ENCODE data around the gene RFNG.
A peak's percentile ranks its signal among the peaks of the same experiment; 100 is the strongest.

RFNG gene

DNA sequence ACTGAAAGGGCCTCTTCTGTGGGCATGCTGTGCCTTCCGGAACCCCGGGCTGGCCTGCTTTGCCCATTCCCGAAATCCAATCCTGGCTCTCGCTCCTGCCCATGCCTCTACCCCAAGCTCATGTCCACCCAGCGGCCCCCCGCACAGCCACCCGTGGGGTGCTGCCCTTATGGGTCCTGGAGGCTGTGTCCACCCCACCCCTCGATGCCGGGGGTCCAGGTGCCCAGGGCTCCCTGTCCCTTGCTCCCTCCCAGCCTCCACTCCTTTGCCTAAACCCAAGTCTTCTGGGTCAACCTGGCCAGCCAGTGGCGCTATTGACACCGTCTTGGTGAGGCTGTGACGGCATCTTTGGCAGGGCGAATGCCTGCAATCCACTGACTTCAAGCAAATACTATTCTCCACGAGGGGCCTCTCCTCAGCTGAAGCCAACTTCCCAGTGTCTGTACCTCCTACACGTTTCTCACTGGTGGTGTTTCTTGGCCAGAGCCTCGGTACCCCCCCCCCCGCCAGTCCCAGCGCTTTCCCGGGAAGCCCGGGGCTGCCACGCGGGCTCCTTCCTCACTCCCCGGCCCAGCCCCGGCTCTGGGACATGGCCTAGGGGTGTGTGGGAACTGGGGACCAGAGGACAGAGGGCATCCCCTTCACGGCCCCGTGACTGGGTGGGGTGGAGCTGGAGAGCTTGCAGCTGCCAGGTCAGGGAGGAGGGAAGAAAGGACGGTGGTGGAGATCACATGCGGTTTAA is 26.2 kb upstream of the RFNG start:
- no peak for DNase-seq (ENCODE audit: low read depth in 2 of 2)

DNA sequence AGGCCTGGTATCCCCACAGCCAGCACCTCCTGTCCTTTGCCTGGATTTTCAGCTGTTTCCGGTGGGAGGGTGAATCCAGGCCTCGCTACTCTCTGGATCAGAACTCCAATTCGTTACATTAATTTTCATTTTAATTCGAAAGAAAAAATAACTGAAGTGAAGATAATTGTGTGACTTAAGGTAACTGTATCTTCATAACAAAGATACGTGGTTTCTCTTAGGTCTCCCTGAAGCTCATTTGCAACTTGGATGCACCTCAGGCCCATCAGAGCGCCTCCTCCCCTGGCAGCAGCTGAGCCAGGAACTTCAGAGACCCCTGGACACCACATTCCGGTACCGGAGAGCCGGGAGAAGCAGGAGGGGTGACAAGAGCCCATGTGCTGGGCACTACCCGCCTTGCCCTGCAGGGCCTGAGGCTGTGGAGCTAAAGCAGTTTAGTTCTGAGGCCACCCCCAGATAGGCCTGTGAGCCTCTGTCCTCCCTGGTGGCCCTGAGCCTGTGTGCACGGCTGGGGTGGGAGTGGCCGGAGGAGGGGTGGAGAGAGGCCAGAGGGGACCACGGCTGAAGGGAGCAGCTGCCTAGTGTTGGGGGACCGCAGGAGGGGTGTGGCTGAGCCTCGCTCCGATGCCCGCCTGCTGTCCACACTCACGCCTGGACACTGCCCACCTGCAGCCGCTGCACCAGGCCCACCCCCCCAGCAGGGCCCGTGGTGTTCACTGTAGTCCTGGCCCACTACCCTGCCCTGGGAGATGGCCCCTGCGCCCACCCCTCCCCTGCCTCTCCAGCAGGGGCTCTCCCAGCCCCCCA is 25.4 kb upstream of the RFNG start:
- DNase-seq (ENCODE audit: low read depth in 2 of 2): no peak

DNA sequence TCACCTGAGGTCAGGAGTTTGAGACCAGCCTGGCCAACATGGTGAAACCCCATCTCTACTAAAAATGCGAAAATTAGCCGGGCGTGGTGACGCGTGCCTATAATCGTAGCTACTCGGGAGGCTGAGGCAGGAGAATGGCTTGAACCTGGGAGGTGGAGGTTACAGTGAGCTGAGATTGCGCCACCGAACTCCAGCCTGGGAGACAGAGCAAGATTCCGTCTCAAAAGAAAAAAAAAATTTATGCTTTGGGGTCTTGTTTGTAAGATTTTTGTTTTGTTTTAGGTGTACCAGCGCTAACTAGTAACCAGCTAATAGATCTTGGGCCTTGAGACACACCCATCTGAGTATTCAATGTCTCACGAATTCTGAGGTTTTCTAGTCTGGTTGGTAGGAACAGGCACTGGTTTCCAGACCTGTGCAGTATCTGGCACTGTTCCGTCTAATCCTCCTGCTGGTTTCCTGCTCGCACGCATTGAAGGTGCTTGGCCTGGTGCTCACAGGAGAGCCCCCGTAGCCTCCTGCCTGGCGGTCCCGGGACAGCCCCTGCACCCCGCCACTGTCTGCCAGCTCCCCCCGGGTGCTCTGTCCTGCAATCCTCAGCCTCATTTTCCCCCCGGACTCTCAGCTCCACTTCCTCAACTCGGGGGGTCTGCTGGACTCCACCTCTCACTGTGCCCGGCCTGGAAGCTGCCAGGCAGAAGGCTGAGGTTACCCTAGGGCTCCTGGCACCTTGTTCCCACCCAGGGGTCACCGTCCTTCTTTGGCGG is 24.6 kb upstream of the RFNG start:
- DNase-seq (ENCODE audit: low read depth in 2 of 2): no peak

DNA sequence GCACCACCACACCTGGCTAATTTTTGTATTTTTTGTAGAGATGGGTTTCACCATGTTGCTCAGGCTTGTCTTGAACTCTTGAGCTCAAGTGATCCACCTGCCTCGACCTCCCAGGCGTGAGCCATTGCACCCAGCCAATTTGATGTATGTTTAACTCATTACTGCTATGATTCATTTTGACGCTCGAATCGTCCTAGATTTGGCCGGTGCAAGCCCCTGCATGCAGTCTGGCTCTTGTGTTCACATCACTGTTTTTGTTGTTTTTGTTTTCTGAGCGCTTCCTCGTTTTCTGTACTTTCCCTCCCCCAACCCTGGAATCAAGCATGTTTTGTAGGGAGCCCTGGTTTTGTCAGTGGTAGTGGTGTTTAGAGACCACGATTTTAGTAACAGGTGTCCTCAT is 21.8 kb upstream of the RFNG start:
- no peak for DNase-seq (ENCODE audit: low read depth in 2 of 2)

DNA sequence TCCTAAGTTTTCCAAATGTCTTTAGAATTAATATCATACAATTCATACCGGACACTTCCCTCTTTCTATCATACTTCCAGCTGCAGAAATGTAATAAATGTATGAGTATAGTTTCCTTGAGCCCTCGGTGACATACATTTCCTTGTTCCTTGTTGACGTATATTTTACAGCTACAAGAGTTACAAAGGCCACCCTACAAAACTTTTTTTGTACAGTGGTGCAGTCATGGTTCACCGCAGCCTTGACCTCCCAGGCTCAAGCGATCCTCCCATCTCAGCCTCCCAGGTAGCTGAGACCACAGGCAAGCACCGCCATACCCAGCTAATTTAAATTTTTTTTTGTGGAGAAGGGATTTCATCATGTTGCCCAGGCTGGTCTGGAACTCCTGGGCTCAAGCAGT is 21.2 kb upstream of the RFNG start:
- DNase-seq (ENCODE audit: low read depth in 2 of 2): no peak

DNA sequence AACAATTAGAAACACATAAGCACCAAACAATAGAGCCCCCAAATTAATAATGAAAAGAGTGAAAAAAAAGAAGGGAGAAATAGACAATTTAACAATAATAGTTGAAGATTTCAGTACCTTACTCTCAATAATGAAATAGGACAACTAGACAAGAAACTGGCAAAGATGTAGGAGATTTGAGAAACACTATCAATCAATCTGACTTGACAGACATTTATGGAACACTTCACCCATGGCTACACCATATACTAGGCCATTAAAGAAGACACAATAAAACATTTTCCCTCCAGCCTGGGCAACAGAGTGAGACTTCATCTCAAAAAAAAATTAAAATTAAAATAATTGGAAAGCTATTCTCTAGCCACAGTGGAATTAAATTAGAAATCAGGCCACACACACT is 19.0 kb upstream of the RFNG start:
- DNase-seq (ENCODE audit: low read depth in 2 of 2): no peak

DNA sequence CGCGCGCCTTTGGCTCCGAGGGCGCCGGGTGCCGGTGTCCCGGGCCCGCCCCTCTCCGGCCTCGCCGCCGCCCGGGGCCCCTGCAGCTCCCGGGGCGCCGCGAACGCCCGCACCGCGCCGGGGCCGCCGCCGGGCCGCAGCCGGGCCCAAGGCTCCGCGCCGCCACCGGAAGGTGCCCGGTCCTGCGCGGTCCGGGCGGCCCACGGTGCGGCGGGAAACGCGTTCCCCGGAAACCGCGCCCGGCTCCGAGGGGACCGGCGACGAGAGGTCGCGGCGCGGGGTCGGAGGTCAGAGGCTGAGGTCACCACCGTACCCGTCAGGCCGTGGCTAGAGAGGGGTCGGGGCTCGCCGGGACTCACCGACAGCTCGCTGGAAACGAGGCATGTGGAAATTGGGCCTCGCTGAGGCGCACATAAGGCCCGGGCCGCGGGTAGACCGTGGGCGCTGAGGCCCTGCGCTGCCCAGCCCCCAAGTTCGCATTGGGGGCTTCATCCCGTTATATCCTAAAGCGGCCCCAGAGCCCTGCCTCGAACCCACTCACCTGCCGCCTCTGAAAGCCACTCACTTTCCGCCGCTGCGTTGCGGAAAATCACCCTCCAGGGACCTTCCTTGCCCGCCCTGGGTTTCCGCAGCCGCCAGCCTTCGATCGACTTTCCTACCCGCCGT is 14.2 kb upstream of the RFNG start, which contains the start of gene DUS1L:
TSS of gene DUS1L (minus strand) at position 167 of the 666 bp plus-strand sequence. CDS start 745 bp downstream, outside the sequence.
- DNase-seq (ENCODE audit: low read depth in 2 of 2): peak; percentile 51 to 57

DNA sequence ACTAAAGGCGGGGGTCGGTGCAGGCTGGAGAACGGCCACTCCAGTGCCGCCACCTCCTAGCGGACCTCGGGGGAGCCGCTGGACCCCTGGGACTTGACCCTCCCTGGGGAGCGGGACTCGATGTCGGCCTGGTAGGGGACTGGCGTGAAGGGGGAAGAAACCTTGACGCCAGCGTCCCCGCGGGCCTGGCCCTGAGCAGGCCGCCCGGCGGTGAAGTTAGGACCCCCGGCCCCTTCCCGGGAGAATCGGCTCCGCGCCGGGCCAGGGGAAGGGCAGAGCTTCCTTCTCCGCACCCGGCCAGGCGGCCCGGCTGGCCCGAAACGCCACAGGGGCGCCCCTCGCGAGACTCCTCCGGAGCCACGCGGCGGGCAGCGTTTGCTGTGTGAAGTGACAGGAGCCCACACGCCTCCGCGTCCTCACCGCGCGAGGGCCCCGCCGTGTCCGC is 13.6 kb upstream of the RFNG start:
- no peak for DNase-seq (ENCODE audit: low read depth in 2 of 2)

DNA sequence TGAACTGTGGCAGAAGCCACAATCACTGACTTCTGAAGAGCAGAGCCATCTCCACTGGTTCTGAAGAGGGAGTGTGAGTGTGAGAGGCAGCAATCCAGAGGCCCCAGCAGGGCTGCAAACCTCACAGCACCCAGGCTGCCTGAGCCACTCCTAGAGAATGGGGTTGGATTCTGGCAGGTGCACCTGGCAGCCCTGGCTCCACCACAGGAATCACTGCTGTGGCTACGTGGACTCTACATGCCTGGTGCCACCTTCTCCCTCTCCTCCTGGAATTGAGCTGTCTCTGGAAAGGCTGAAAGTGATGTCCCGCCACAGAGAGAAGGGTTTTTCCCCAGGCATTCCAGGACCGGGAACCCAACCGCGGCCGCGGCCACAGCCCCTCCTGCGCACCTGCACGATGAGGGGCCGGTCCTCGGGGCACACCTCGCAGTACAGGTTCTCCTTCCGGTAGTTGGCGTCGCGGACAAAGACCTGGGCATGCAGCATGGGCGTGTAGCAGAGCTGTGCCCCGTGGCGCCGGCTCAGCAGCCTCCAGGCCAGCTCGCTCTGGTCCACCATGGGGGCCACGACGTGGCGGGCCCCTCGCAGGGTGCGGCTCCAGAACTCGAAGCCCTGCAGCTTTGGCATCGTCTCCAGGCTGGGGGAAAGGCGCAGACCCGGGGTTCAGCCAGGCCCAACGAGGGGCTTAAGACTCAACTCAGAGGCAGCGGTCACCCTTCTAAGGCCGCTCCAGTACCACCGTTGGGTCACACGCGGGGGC is 13.0 kb upstream of the RFNG start:
- DNase-seq (ENCODE audit: low read depth in 2 of 2): no peak

DNA sequence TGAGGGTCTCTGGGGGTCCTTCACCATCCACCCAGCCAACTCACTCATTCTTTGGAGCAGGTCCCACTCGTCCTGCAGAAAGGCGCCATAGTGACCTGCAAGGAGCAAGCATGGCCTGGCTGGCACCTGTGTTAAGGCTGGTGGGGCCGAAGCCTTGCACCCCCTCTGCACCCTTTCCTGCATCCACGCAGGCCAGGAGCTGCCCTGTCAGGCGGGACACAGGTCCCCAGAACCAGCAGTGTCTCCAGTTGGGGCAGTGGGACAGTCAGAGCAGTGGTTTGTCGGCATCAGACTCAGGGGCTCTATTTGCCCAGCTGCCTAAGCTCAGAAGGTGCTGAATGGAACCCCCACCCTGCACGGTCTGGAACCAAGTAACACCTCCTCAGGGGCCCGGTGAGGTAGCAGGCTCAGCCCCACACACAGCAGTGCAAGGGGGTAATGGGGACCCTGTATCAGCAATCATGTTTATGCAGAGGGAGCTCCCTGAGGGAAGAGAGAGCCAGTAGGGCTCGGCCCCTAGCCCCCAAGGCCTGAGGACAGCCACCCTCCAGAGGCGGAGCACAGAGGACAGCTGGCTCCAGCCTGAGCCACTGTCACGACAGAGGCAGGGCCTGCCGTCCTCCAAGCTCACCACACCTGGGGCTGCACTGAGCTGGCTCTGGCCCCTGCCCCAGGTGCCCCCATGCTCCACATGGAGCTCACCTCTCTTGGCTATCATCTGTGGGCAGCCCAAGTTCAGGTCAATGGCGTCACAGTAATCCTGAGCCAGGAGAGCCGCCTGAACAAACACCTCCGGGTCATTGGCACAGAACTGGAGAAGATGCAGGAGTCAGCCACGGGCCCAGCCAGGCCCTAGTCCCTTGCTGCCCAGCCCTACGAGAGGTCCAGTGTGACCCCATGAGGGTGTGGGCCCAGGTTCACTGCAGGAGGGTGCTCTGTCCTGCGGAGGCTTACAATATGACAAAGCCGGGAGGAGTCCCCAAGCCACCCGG is 12.1 kb upstream of the RFNG start:
- no peak for DNase-seq (ENCODE audit: low read depth in 2 of 2)

DNA sequence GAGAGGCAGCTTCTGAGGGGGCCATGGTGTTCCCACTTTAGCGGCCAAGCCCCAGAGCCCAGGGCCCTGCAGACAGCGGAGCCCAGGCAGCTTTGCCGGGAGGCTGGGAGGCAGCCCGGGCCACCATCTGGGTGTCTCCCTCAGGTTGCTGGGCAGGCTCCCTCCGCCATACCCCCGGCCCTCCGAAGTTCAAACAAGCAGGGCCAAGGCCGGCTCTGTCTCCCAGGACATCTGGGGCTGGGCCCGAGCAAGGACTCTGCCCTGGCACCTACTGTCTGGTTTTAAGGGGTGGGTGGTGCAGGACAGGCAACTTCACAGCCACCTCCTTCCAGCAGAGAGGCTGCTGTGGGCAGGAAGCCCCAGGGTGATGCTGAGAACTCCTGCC is 11.4 kb upstream of the RFNG start:
- DNase-seq (ENCODE audit: low read depth in 2 of 2): no peak

DNA sequence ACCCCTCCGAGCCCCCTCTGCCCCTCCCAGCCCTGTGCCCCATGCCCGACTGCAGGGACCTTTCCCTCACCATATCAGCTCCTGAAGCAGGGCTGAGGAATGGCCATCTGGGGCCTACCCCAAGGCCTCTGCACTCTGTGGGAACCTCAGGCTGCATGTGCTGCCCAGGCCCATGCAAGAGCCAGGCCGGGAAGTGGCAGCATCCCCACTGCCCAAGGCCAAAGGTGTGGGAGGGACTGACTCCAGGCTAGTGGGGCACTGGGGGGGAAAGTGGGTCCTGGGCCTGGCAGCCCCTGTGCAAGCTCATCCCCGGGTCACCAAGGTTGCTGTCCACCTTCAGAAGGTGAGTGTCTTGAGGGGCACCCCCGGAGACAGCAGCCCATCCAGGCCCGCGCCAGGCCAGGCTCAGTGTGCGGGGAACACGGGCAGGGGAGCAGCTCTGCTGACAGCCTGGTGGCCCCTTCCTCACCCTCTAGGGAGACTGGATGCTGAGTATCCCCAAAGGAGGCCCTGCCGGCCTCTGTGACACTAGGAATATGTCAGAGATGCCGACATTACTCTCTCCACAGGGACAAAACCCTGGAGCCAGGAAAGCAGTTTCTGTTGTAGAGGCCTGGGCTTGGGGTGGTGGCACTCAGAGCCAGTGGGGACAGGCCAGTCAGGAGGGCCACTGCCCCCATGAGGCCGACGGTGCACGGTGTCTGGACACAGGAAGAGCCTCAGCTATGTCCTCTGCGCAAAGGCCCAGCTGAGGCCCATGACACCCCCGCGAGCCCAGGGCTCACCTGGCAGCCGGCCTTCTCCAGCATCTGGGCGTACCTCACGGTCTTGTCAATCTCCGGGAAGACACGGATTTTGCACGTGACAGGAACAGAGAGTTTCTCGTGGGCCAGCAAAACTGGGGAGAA is 10.7 kb upstream of the RFNG start:
- DNase-seq (ENCODE audit: low read depth in 2 of 2): no peak

DNA sequence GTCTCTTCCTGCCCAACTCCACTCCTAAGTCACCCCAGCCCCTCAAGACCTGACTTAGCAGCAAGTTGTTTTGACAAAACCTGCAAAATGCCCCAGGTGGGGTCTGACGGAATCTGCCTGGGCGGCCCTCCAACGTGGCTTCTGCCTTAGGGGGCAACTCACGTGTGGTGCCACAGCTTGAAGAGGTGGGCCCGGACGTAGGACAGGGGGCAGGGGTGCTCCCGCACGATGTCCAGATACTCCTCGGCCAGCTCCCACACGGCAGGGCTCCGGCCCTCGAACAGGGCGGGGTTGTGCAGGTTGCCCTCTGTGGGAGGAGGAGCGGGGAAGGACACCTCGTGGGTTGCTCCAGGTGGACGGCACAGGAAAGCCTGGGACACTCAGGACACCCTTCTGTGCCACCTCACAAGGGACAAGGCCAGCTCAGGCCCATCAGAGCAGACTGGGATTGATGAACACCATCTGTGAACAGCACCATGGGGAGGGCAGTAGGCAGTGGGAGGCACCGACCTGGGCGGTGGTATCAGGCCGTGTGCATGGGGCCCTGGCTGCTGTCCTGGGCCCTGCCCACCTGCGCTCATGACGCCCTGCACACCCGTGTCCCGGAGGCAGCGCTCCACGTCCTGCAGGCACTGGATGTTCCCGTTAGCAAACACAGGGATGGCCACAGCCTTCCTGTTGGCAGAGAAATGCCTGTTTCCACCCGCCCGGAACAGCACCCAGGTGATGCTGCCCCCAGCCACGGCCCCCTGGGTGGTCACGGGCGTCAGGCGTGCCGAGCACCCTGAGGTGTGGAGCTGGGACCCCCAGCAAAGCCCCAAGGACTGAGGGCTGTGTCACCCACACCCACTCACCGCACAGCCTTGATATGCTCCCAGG is 9.7 kb upstream of the RFNG start:
- no peak for DNase-seq (ENCODE audit: low read depth in 2 of 2)

DNA sequence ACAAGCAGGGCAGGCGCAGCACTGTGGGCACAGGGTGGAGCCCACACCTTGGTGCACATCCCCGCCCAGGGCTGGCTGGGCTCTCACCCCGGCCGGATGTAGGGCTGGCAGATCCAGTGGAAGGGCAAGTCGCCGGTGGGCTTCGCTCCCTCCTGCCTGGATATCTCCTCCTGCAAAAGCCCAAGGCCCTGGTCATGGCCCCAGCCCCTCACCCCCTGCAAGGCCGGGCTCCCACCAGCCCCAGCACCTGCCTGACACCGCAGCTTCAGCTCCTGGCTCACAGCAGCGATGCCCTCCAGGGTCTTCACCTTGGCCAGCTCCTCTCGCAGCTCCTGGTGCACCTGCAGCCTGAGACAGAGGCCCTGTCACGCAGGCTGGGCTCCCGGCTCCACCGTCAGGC is 9.0 kb upstream of the RFNG start:
- DNase-seq (ENCODE audit: low read depth in 2 of 2): no peak

DNA sequence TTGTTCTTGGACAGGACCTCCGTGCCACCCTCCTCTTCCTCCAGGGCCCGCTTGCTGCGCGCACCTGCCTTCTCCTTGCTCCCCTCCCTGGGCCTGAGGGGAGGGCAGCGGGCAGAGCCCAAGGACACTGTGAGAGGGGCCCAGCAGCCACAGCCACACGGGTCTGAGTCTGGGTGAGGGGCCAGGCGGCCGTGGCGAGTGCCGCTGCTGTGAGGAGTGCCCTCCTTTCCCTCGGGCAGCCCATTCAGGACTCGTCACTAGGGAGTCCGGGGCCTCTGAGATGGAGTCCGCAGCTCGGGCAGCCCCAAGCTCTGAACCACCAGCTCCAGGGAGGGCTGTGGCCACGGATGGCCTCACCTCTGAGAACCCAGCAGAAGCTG is 8.4 kb upstream of the RFNG start:
- DNase-seq (ENCODE audit: low read depth in 2 of 2): no peak

DNA sequence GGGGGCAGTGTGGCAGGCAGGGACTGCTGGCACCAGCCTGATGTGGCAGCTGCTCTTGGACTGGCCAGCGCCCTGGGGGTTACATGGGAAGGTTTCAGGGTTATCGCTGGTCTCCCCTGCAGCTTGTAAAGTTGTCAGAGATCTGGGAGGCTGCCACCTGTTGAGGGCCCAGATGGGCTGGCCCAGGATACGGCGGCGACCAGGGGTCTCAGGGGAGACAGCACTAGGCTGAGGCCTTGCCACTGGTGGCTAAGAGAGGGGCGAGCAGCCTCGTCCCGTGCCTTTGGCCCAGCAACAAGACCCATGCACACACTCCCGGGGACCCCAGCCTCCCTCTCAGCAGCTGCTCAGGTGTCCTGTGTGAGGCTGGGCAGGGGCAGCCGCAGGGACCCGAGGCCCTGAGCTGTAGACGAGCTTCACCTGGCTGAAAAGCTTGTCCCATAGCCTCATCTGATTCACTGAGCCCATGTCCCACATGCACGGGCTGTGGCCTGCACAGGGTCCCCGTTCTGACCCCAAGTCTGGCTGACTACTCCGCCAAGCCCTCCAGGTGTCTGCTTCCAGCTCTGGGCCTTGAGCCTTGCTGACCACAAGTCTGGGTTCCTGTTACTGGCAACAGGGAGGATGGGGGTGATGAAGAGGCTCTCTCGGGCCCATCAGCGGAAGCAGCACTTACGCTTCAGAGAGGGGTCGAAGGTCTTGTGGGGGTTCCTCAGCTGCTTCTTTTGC is 7.8 kb upstream of the RFNG start:
- DNase-seq (ENCODE audit: low read depth in 2 of 2): no peak

DNA sequence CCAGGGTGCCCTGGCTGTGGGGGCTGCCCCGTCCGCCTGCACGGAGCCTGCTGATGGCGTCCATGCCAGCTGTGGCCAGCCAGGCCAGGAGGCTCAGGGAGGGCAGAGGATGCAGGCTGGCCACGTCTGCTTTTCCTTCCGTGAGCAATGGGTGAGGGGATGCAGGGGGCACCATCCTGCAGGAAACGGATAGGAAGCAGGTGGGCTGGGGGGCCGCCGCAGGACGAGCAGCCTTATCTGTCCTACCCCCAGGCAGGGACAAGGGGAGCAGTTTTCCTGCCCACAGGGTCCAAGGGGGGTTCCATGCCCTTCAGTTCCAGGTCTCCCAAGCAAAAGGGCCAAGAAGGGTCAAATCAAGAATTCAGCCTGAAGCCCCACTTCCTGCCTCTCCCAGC is 7.2 kb upstream of the RFNG start:
- no peak for DNase-seq (ENCODE audit: low read depth in 2 of 2)
